Loucy (cell line): ENCODE results near the gene AQP12A.
"Not testable (repeated sequence)": the region's sequence is repeated elsewhere in the genome, so short reads cannot be mapped to it uniquely, and the experiment has no call there.

ENCODE experiments used
- H2AFZ ChIP-seq: fragments of 200-600 bp; sonication (generic); 2 replicates; pipeline ENCODE4 v1.6.0; 2016; ENCODE audit warnings: antibody characterized with exemption, mild to moderate bottlenecking, low read length, moderate library complexity
- H3F3A ChIP-seq: fragments of 200-600 bp; 2 replicates; pipeline ENCODE4 v1.6.0; 2016; ENCODE audit warnings: antibody characterized with exemption, low read depth, mild to moderate bottlenecking
- H3K27me3 ChIP-seq: fragments of 200-600 bp; sonication (generic); 2 replicates; pipeline ENCODE4 v1.6.1; 2014; ENCODE audit warnings: low read length, mild to moderate bottlenecking; ENCODE audit not compliant: insufficient read depth, poor library complexity, severe bottlenecking
- H3K36me3 ChIP-seq: fragments of 200-600 bp; sonication (generic); 2 replicates; pipeline ENCODE4 v1.6.1; 2016; ENCODE audit warnings: low read length; ENCODE audit not compliant: insufficient read depth
- H3K4me1 ChIP-seq: fragments of 200-600 bp; sonication (generic); 2 replicates; pipeline ENCODE4 v1.5.1; 2014; ENCODE audit warnings: low read length, mild to moderate bottlenecking; ENCODE audit not compliant: insufficient read depth, poor library complexity, severe bottlenecking
- H3K4me2 ChIP-seq: fragments of 200-600 bp; sonication (generic); 2 replicates; pipeline ENCODE4 v1.6.0; 2014; ENCODE audit warnings: antibody characterized with exemption, low read length, low read depth, mild to moderate bottlenecking; ENCODE audit not compliant: poor library complexity, severe bottlenecking
- H3K4me3 ChIP-seq: fragments of 200-600 bp; sonication (generic); 2 replicates; pipeline ENCODE4 v1.5.1; 2014; ENCODE audit warnings: low read length, mild to moderate bottlenecking, mixed read lengths; ENCODE audit not compliant: poor library complexity, severe bottlenecking
- H3K79me2 ChIP-seq: fragments of 200-600 bp; sonication (generic); 2 replicates; pipeline ENCODE4 v1.6.1; 2014; ENCODE audit warnings: low read length; ENCODE audit not compliant: insufficient read depth
- H3K9ac ChIP-seq: fragments of 200-600 bp; sonication (generic); 2 replicates; pipeline ENCODE4 v1.6.0; 2014; ENCODE audit warnings: mild to moderate bottlenecking, low read depth, low read length, moderate library complexity; ENCODE audit not compliant: poor library complexity, severe bottlenecking
- H3K9me2 ChIP-seq: fragments of 200-600 bp; sonication (generic); replicated peaks from 2 replicates; pipeline ENCODE4 v1.6.1; 2016; ENCODE audit warnings: low read depth, low read length, mixed read lengths
- H3K9me3 ChIP-seq: fragments of 200-600 bp; sonication (generic); 2 replicates; pipeline ENCODE4 v1.6.1; 2014; ENCODE audit warnings: mild to moderate bottlenecking, antibody characterized with exemption, low read length, low read depth; ENCODE audit not compliant: insufficient read depth
- H4K20me1 ChIP-seq: fragments of 200-600 bp; sonication (generic); 2 replicates; pipeline ENCODE4 v1.6.0; 2014; ENCODE audit warnings: antibody characterized with exemption, low read length, mild to moderate bottlenecking; ENCODE audit not compliant: insufficient read depth, poor library complexity, severe bottlenecking

AQP12A gene

GRCh38 chr2:240695593-240695992 is 3.9 kb downstream of the AQP12A start:
- H3K9me3 ChIP-seq, H3K9ac ChIP-seq, H3K79me2 ChIP-seq, H4K20me1 ChIP-seq, H3K36me3 ChIP-seq, H2AFZ ChIP-seq, H3F3A ChIP-seq, H3K4me2 ChIP-seq, H3K4me3 ChIP-seq, H3K4me1 ChIP-seq, H3K27me3 ChIP-seq, H3K9me2 ChIP-seq: not testable (repeated sequence)

GRCh38 chr2:240696469-240696868 is 4.8 kb downstream of the AQP12A start:
- not testable (repeated sequence) for H3K79me2 ChIP-seq, H4K20me1 ChIP-seq, H3K27me3 ChIP-seq, H3F3A ChIP-seq, H3K4me1 ChIP-seq, H3K4me3 ChIP-seq, H3K36me3 ChIP-seq, H3K9me2 ChIP-seq, H3K9ac ChIP-seq, H2AFZ ChIP-seq, H3K4me2 ChIP-seq, H3K9me3 ChIP-seq

- H3K9ac ChIP-seq, H3K79me2 ChIP-seq, H3K4me3 ChIP-seq, H3K36me3 ChIP-seq, H3K4me1 ChIP-seq, H2AFZ ChIP-seq, H3K9me2 ChIP-seq, H3K9me3 ChIP-seq, H4K20me1 ChIP-seq, H3K27me3 ChIP-seq, H3F3A ChIP-seq, H3K4me2 ChIP-seq: not testable (repeated sequence)
These were observed 7.3 kb downstream of the AQP12A start for GRCh38 chr2:240698852-240699561.

GRCh38 chr2:240699835-240700234 is 8.2 kb downstream of the AQP12A start:
- not testable (repeated sequence) for H3K9me3 ChIP-seq, H3K79me2 ChIP-seq, H3K4me2 ChIP-seq, H3K9me2 ChIP-seq, H3K4me1 ChIP-seq, H4K20me1 ChIP-seq, H3K36me3 ChIP-seq, H3K27me3 ChIP-seq, H2AFZ ChIP-seq, H3F3A ChIP-seq, H3K9ac ChIP-seq, H3K4me3 ChIP-seq

- H3K36me3 ChIP-seq, H3K4me3 ChIP-seq, H3F3A ChIP-seq, H3K9ac ChIP-seq, H3K9me3 ChIP-seq, H2AFZ ChIP-seq, H3K27me3 ChIP-seq, H4K20me1 ChIP-seq, H3K4me1 ChIP-seq, H3K79me2 ChIP-seq, H3K4me2 ChIP-seq, H3K9me2 ChIP-seq: not testable (repeated sequence)
These were observed 8.9 kb downstream of the AQP12A start for GRCh38 chr2:240700616-240701015.
